Transverse colon (tissue), 4 donors: Measurements from ENCODE around the gene SREK1. TPM values are rescaled to one million over a fixed set of nuclear protein-coding genes. Genes with fewer than 3 reads are reported as not detected.

Experiments
- DNase-seq: peaks from one replicate; pipeline ENCODE4 v3.0.0-alpha.2; 2019
- H3K27ac ChIP-seq, 4 donors: fragments of 200-600 bp; sonication (generic); 2 replicates each; pipeline ENCODE4 v1.5.1; 2016 to 2018; ENCODE audit warnings: inconsistent platforms in 4 of 4
- H3K27me3 ChIP-seq: fragments of 200-600 bp; sonication (generic); 2 replicates; pipeline ENCODE4 v1.5.1; 2017; ENCODE audit warnings: inconsistent platforms
- H3K36me3 ChIP-seq, 4 donors: fragments of 200-600 bp; sonication (generic); 2 replicates each; pipeline ENCODE4 v1.5.1; 2017 to 2019; ENCODE audit warnings: inconsistent platforms in 4 of 4
- H3K4me1 ChIP-seq, 4 donors: fragments of 200-600 bp; sonication (generic); 2 replicates each; pipeline ENCODE4 v1.5.1; 2017 to 2020; ENCODE audit warnings: inconsistent platforms in 4 of 4
- H3K4me3 ChIP-seq, 4 donors: fragments of 200-600 bp; sonication (generic); 1 replicate in 1 of 4; 2 replicates in 3 of 4; pipeline versions ENCODE4 v1.5.1 to v1.6.1; 2017 to 2019; ENCODE audit warnings: inconsistent platforms in 4 of 4
- H3K9me3 ChIP-seq, 2 donors: fragments of 200-600 bp; sonication (generic); 2 replicates each; pipeline ENCODE4 v1.5.1; 2017 to 2019; ENCODE audit warnings: inconsistent platforms in 2 of 2
- CTCF ChIP-seq, 5 experiments: fragments of 200-600 bp in 3 of 5; fragments of 450-650 bp in 2 of 5; sonication (generic) in 3 of 5; IDR thresholded peaks; 1 replicate in 2 of 5; 2 replicates in 3 of 5; pipeline ENCODE4 v1.5.1; 2016 to 2017; ENCODE audit warnings: antibody characterized with exemption in 5 of 5, inconsistent platforms in 3 of 5, mild to moderate bottlenecking in 2 of 5, moderate library complexity in 1 of 5
- EP300 ChIP-seq: sonication (generic); formaldehyde crosslinking; IDR thresholded peaks from one replicate; pipeline ENCODE4 v1.6.1; 2017; ENCODE audit warnings: antibody characterized with exemption, low read depth
- POLR2A ChIP-seq: fragments of 450-650 bp; IDR thresholded peaks from one replicate; pipeline ENCODE4 v1.6.1; 2016; ENCODE audit warnings: antibody characterized with exemption, mild to moderate bottlenecking, moderate library complexity
- POLR2AphosphoS5 ChIP-seq, 3 donors: sonication (generic); formaldehyde crosslinking; IDR thresholded peaks; one replicate each; pipeline ENCODE4 v1.6.1; 2016; ENCODE audit warnings: antibody characterized with exemption in 3 of 3
- WGBS, 2 donors: methylation state at CpG; one replicate each; pipeline ENCODE4 v1.1.5; 2018; ENCODE audit warnings: low coverage in 1 of 2; 5-methylcytosine and 5-hydroxymethylcytosine counted together
- in situ Hi-C, 4 donors: fragments of 200-750 bp; cut with MboI; loops; one replicate each; pipeline versions ENCODE4 v1.15.0 to v1.15.1; 2017; ENCODE audit warnings: low sequenced_read_pairs in 3 of 4, low pct_ligation_motif_present in 1 of 4, low pct_unique_long_range_greater_than_20kb in 1 of 4
- intact Hi-C: fragments of 100-400 bp; cut with DNase I; formaldehyde crosslinking; loops from one replicate; pipeline ENCODE4 v1.15.1; 2023; ENCODE audit warnings: low total_unique reads
- total RNA-seq, 4 donors: library from RNA; depleted of rRNA; stranded (reverse); fragments of >200 nt; gene quantifications; one replicate each; pipeline ENCODE4 v1.1.0, GENCODE V29; 2016

The SREK1 gene
- total RNA-seq, 4 donors from 2014 or later = 81.6 to 152 (median 129) TPM

DNA sequence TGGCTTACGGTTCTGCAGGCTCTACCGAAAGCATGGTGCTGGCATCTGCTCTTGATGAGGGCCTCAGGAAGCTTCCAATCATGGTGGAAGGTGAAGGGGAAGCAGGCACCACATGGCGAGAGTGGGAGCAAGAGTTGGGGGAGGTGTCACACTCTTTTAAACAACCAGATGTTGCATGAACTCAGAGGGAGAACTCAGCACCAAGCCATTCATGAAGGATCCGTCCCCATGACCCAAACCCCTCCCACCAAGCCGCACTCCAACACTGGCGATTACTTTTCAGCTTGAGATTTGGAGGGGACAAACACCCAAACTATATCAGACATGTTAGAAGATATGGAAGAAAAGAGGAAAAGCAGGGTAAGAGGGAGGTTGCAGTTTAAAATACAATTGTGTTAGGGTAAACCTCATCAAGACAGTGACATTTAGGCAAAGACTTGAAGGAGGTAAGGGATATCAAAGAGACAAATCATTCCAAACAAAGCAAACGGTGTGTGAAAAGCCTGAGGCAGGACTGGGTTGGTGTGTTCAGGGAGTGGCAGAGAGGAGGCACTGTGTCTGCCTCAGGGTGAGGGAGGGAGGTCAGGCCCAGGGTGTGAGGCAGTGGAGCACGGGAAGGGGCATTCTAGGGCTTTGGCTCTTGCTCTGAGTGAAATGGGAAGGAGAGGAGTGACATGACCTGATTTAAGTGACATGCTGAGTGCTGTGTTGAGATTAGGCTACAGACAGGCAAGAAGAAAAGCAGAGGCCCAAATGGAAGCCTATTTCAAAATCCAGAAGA is 80.9 kb downstream of the SREK1 start:
- H3K27me3 ChIP-seq = no peaks in the 10 kb centered on the region
- in situ Hi-C loops = no loop called here
- TF ChIP-seq CTCF (IDR thresholded peaks at IDR 0.05) (no peak), POLR2A (no peak), EP300 (no peak), POLR2AphosphoS5 (IDR thresholded peaks at IDR 0.05) (no peak)
- H3K36me3 ChIP-seq = no peaks in the 10 kb centered on the region
- H3K4me1 ChIP-seq = no peaks in the 10 kb centered on the region
- intact Hi-C loops = no loop called here
- H3K9me3 ChIP-seq = no peaks in the 10 kb centered on the region
- DNase-seq = no peak
- no peak overlapping the region for H3K4me3 ChIP-seq
- no peak overlapping the region for H3K27ac ChIP-seq
- 84 to 85% methylated on average over 5 to 8 of the region's 8 CpGs for WGBS, 2 donors

DNA sequence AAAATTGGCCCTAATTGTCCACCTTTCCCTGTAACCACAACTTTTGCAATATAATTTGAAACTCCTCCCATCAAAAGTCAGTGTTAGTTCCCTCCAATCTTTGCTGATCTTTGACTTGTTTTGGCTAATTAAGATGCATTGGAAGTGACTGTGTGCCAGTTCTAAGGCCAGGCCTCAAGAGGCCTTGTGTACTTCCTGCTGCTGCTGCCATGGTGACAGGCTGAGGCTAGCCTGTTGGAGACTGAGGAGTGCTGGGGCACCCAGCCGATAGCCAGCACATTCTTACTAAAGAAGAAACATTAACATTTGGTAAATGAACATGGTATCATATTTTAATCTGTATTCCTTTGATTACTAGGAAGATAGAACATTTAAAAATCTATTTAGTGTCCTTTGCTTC is 86.5 kb downstream of the SREK1 start:
- intact Hi-C loops (no loop called here), in situ Hi-C loops (no loop called here)
- no peak overlapping the region for H3K27ac ChIP-seq
- H3K9me3 ChIP-seq = no peaks in the 10 kb centered on the region
- DNase-seq = no peak
- H3K4me1 ChIP-seq = no peaks in the 10 kb centered on the region
- no peak overlapping the region for H3K4me3 ChIP-seq
- WGBS, 2 donors = 78 to 100% methylated on average over 1 of the region's 1 CpG
- TF ChIP-seq POLR2AphosphoS5 (IDR thresholded peaks at IDR 0.05) = no peak
- no peak for TF ChIP-seq CTCF (IDR thresholded peaks at IDR 0.05)
- TF ChIP-seq EP300 = no peak
- no peak for TF ChIP-seq POLR2A
- no peaks in the 10 kb centered on the region for H3K27me3 ChIP-seq
- H3K36me3 ChIP-seq = no peaks in the 10 kb centered on the region

DNA sequence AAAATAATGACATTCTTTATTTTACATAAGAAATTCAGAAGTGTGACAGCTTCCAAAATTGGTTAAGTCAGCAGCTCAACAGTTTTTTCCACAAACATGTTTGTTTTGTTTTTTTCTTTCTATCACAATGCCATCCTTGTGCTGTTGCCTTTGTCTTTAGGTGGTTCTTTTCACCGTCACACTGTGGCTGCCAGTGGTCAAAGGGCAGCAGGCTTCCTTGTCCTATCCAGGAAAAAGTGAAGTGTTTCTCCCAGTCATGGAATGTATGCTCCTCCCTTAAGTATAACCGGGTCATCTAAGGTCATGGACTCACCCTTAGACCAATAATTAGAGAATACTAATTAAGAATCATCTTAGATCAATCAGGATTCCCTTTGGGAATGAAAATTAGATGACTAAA is 87.4 kb downstream of the SREK1 start:
- H3K4me1 ChIP-seq = no peaks in the 10 kb centered on the region
- H3K4me3 ChIP-seq = no peak overlapping the region
- in situ Hi-C loops (no loop called here), intact Hi-C loops (no loop called here)
- H3K27ac ChIP-seq = no peak overlapping the region
- no peaks in the 10 kb centered on the region for H3K9me3 ChIP-seq
- DNase-seq = no peak
- H3K36me3 ChIP-seq = no peaks in the 10 kb centered on the region
- no peak for TF ChIP-seq POLR2A
- TF ChIP-seq CTCF (IDR thresholded peaks at IDR 0.05) = no peak
- no peak for TF ChIP-seq EP300
- no peak for TF ChIP-seq POLR2AphosphoS5 (IDR thresholded peaks at IDR 0.05)
- 50 to 52% methylated on average over 2 of the region's 2 CpGs for WGBS, 2 donors
- H3K27me3 ChIP-seq = no peaks in the 10 kb centered on the region

DNA sequence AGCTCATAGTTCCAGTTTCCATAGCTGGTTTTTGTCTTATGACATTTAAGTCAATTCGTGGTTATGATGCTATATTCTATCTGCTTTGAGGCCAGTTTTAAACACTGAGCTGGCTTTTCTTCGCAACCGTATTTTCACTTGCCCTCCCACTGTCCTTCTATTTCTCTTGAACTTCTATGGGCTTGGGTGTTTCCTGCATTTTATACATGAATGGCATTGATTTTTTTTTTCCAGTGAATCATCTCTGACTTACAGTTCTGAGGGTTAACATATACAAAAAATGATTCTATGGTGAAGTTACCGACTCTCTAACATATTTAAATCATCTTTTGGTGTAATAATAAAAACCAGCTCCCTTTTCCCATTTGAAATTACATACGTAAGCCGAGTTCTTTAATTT is 88.2 kb downstream of the SREK1 start:
- Histone ChIP-seq H3K9me3 (no peaks in the 10 kb centered on the region), H3K4me3 (no peak overlapping the region), H3K36me3 (no peaks in the 10 kb centered on the region), H3K27me3 (no peaks in the 10 kb centered on the region), H3K27ac (no peak overlapping the region), H3K4me1 (no peaks in the 10 kb centered on the region)
- intact Hi-C loops (no loop called here), in situ Hi-C loops (no loop called here)
- no peak for DNase-seq
- TF ChIP-seq POLR2AphosphoS5 (IDR thresholded peaks at IDR 0.05) = no peak
- TF ChIP-seq EP300 = no peak
- no peak for TF ChIP-seq POLR2A
- TF ChIP-seq CTCF (IDR thresholded peaks at IDR 0.05) = no peak
- 78 to 86% methylated on average over 4 to 6 of the region's 6 CpGs for WGBS, 2 donors
